Medulla oblongata (tissue), 1 donor: Measurements from ENCODE around the gene SLC28A1.

Experiments
- DNase-seq: peaks from one replicate; pipeline ENCODE4 v3.0.0-alpha.2; 2015; ENCODE audit errors: extremely low spot score

SLC28A1 gene

DNA sequence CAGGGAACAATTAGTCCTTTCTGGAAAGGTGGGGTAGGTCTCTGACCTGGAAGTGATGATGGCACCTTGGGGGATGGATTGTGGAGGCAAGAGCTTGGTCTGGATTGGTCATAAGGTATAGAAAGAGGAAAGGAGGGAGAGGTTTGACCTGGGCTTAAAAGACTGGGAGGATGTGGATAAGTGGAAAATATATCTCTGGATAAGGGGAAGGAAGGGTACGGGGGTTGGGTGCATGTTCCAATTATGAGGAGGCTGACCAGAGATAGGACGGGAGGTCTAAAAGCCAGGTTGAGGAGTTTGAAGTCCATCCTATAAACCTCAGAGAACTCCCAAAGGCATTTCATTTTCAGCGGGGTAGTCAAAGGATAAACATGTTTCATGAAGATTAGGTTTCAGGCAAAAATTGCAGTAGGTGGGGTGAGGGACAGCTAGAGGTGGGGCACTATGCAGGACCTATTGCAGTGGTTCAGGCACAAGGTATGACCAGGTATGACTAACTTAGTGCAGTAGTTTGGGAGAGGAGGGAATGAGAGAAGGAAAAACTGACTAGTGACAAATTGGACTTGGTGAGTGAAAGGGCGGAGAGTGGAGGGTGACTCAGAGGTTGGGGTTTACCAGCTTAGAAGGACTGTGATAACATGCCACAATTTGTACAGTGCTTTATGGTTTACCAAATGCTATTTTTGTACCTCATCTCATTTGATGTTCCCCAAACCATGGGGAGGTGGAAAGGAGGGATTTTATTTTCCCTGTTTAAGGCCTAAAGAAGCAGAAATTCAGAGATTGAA, 107.9 kb downstream of the SLC28A1 start:
- no peak for DNase-seq
